NCI-H510A (cell line): ENCODE data around the gene MYT1.

Experiments used
- DNase-seq: peaks from one replicate; lab custom pipeline; 2025; lab: John Stamatoyannopoulos, UW

Gene MYT1

GRCh38 chr20:64193058-64193457 is 28.8 kb downstream of the MYT1 start:
- DNase-seq: no peak

DNA sequence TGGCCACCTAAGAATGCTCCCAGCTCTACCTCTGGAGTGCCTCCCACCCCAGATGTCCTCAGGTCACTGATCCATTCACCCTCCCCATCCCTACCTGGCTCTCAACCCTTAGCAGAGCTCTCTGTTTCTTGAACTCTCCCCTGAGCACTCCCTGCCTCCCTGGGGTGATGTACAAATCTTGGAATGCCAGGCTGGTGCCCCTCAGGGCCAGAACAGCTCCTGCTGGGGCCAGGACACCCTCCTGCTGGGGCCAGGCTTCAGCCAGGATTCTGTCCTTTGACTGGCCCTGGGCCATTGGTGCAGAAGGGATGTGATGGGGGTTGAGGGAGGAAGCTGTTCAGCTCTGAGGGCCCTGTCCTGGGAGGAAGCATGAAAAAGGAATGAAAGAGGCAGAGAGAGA is 30.0 kb downstream of the MYT1 start:
- DNase-seq: no peak

DNA sequence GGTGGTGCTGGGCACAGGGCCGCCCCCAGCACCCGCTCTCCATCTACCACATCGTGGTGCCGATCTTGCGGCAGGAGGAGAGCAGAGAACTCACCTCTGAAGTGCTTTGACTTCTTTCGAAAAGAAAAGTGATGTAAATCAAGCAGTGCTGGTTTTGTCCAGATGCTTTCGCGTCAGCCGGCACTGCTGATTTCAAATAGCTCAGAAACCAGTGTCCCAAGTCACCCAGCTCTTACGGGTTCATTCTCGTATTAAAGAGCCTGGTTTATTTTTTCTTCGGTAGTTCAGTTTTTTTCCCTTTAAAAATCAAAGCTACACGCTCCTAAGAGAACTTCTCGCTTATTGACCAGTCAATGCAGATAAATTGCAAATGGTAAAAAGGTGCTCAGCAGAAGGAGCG is 32.1 kb downstream of the MYT1 start:
- no peak for DNase-seq

- DNase-seq: no peak
Measured at GRCh38 chr20:64196847-64197306, 32.6 kb downstream of the MYT1 start.

GRCh38 chr20:64198347-64198746 is 34.1 kb downstream of the MYT1 start:
- DNase-seq: no peak

- no peak for DNase-seq
Measured at GRCh38 chr20:64199395-64199794, 35.1 kb downstream of the MYT1 start.

DNA sequence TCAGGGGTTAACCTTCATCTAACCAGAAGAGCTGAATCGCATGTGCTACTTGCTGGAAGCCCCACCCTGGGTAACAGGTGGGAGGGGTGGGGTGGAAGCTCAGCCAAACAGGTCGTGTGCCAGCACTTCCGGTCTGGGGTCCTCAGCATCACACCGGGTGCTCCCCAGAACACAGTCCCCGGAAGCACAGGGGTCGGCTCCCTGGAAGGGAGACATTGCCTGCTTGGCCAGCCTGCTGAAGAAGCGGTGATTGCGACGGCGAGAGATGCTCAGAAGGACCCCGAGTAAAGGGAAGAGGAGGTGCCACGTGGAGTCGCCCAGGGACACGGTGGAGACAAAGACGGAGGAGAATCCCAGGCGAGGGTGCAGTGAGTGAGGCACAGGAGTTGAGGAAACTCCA is 36.5 kb downstream of the MYT1 start:
- no peak for DNase-seq

- DNase-seq: no peak
Measured at GRCh38 chr20:64201653-64202052, 37.4 kb downstream of the MYT1 start.

- DNase-seq: no peak
Measured at GRCh38 chr20:64203037-64203777, 39.0 kb downstream of the MYT1 start.

DNA sequence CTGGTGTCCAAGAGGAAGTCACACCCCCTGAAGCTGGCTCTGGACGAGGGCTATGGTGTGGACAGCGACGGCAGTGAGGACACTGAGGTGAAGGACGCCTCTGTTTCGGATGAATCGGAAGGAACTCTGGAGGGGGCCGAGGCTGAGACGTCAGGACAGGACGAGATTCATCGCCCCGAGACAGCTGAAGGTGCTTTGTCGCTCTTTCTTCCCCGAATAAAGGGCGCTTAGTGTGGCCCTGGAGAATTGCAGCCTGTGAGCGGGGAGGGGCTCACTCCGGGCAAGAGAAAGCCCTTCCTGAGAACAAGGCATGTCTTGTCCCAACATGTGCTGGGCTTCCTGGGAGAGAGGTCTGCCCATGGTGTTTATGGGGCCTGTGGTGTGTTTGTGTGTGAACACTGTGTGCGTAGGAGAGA is 41.4 kb downstream of the MYT1 start:
- no peak for DNase-seq

GRCh38 chr20:64206614-64207013 is 42.4 kb downstream of the MYT1 start:
- DNase-seq: no peak

DNA sequence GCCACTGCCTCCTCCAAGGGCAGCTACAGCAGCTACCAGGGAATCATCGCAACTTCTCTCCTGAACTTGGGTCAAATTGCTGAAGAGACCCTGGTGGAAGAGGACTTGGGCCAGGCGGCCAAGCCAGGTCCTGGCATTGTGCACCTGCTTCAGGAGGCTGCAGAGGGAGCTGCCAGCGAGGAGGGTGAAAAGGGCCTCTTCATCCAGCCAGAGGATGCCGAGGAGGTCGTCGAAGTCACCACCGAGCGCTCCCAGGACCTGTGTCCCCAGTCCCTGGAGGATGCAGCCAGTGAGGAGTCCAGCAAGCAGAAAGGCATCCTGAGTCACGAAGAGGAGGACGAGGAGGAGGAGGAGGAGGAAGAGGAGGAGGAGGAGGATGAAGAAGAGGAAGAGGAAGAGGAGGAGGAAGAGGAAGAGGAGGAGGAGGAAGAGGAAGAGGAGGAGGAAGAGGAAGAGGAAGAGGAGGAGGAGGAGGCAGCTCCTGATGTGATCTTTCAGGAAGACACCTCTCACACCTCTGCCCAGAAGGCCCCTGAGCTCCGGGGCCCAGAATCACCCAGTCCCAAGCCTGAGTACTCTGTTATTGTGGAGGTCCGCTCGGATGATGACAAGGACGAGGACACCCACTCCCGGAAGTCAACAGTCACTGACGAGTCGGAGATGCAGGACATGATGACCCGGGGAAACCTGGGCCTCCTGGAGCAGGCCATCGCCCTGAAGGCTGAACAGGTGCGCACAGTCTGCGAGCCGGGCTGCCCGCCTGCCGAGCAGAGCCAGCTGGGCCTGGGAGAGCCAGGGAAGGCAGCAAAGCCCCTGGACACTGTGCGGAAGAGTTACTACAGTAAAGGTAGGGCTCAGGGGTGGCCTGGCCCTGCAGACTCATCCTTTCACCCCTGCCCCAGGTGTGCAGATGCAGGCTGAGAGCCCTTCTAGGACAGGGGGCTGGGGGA is 43.7 kb downstream of the MYT1 start:
- no peak for DNase-seq

DNA sequence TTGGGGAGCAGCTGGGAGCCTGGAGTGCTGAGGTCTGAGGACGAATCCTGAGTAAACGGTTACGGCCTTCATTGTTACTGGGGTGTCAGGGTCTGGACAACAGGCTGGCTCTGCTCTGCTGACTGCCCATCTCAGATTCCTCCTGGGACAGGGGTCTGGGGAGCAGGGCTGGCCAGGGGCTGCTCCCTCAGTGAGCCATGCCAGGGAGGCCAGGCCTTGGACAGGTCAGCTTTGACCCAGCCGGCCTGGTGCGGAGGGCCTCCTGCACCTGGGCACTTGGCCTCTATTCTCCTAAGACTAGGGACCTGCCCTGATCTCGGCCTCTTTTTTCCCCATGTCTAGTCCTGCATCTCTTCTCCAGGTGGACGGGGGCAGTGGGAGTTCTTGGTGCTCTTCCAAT is 44.9 kb downstream of the MYT1 start:
- DNase-seq: no peak

DNA sequence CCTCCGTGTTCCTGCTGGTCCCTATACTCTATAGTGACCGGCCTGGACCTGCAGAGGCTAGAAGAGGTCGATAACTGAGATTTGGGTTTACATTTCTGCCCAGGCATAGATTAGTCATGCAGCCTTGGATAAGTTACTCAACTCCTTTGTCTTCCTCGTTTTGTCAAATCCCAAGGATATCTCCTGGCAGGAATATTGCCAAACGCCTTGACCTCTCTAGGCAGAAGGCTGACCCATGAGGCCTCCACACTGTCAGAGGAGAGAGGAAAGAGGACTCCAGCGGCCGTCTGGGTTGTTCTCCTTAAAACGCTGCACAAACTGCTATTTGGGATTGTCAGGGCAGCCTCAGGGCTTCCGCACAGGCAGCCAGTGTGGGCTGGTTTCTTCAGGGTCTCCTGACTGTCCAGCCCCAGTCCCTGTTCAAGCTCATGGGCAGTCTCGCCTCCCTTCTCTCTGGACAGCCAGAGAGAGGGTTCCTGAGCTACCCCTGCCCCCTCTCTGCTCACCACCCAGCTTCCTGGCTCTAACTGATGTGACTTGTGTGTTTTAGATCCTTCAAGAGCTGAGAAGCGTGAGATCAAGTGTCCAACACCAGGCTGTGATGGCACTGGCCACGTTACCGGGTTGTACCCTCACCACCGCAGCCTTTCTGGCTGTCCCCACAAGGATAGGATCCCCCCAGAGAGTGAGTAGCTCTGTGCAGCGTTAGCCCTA is 46.6 kb downstream of the MYT1 start:
- no peak for DNase-seq

GRCh38 chr20:64211874-64212658 is 47.8 kb downstream of the MYT1 start:
- DNase-seq: no peak

- no peak for DNase-seq
Measured at GRCh38 chr20:64212755-64213154, 48.5 kb downstream of the MYT1 start.

DNA sequence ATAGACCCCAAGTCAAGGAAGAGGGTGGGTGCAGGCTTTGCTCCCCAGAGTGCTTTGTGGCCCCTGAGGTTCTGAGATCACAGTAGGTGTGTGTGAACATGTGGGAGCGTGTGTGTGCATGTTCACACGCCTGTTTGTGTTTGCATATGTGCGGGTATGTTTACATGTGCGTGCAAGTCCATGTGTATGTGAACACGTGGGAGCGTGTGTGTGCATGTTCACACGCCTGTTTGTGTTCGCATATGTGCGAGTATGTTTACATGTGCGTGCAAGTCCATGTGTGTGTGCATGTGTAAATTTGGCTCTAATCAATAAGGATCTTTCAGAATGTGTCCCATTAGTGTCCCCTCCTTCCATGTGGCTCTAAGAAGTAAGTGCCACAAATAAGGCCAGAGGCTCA is 49.9 kb downstream of the MYT1 start:
- no peak for DNase-seq

- DNase-seq: no peak
Measured at GRCh38 chr20:64214952-64215351, 50.7 kb downstream of the MYT1 start.

DNA sequence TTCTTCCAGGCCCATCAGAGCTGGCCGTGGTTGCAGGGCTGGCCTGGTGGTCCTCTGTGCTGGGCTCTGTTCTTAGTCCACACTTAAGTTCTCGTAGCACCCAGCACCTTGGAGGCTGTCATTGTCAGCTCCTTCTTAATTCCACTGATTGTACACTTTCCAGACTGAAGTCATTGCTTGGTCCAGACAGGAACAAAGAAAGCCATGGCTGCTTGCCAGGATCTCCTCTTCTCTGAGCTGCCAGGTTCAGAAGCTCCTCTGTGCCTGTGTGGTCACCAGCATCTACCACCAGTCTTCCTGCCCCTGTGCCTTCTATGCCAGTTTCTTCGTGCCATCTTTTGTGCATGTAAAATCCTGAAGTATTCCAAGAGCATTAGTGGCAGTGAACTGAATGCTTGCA is 51.8 kb downstream of the MYT1 start:
- DNase-seq: no peak

DNA sequence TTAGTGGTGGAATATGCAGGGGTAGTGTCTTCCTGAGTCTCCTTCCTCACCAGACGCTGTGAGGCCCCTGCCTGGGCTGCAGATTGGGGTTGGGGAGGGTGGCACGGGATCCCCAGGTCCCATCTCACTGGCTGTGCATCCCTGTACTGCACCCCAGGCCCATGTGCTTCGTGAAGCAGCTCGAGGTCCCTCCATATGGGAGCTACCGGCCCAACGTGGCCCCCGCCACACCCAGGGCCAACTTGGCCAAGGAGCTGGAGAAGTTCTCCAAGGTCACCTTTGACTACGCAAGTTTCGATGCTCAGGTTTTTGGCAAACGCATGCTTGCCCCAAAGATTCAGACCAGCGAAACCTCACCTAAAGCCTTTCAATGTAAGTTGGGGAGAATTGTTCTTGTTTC is 52.7 kb downstream of the MYT1 start:
- DNase-seq: no peak

GRCh38 chr20:64217539-64218221 is 53.4 kb downstream of the MYT1 start:
- no peak for DNase-seq
